DOHH2 (cell line): ENCODE results near the gene TBK1.
A peak's percentile ranks its signal among the peaks of the same experiment; 100 is the strongest.

Experiments
- H3F3A ChIP-seq: fragments of 200-600 bp; sonication (generic), shearing (Covaris generic); 2 replicates; pipeline ENCODE4 v1.6.0; 2016; ENCODE audit warnings: antibody characterized with exemption, mild to moderate bottlenecking; ENCODE audit not compliant: control insufficient read depth, insufficient read depth
- H3K27ac ChIP-seq: fragments of 200-600 bp; sonication (generic); 2 replicates; pipeline ENCODE4 v1.5.1; 2014; ENCODE audit warnings: low read depth, mild to moderate bottlenecking, low read length, moderate library complexity
- H3K27me3 ChIP-seq: fragments of 200-600 bp; sonication (generic); 2 replicates; pipeline ENCODE4 v1.6.1; 2014; ENCODE audit warnings: mild to moderate bottlenecking, low read length, mixed read lengths; ENCODE audit not compliant: control insufficient read depth
- H3K36me3 ChIP-seq: fragments of 200-600 bp; sonication (generic); 2 replicates; pipeline ENCODE4 v1.6.1; 2014; ENCODE audit warnings: mild to moderate bottlenecking, low read length, moderate library complexity, mixed read lengths; ENCODE audit not compliant: control insufficient read depth
- H3K4me1 ChIP-seq: fragments of 200-600 bp; sonication (generic); 2 replicates; pipeline ENCODE4 v1.6.1; 2014; ENCODE audit warnings: mild to moderate bottlenecking, low read length, mixed read lengths; ENCODE audit not compliant: control insufficient read depth
- H3K4me2 ChIP-seq: fragments of 200-600 bp; sonication (generic); 2 replicates; pipeline ENCODE4 v1.6.0; 2014; ENCODE audit warnings: mild to moderate bottlenecking, low read length, moderate library complexity
- H3K4me3 ChIP-seq: fragments of 200-600 bp; sonication (generic); 2 replicates; pipeline ENCODE4 v1.5.1; 2014; ENCODE audit warnings: mild to moderate bottlenecking, low read length, mixed read lengths
- H3K79me2 ChIP-seq: fragments of 200-600 bp; sonication (generic); 2 replicates; pipeline ENCODE4 v1.6.1; 2014; ENCODE audit warnings: mild to moderate bottlenecking, low read length, mixed read lengths; ENCODE audit not compliant: control insufficient read depth
- H3K9me2 ChIP-seq: fragments of 200-600 bp; sonication (generic); replicated peaks from 2 replicates; pipeline ENCODE4 v1.6.1; 2014; ENCODE audit warnings: mild to moderate bottlenecking, low read length, mixed read lengths; ENCODE audit not compliant: control insufficient read depth
- H3K9me3 ChIP-seq: fragments of 200-600 bp; sonication (generic); 2 replicates; pipeline ENCODE4 v1.6.1; 2014; ENCODE audit warnings: antibody characterized with exemption, low read length, mixed read lengths; ENCODE audit not compliant: control insufficient read depth, insufficient read depth
- H4K20me1 ChIP-seq: fragments of 200-600 bp; sonication (generic); 2 replicates; pipeline ENCODE4 v1.6.0; 2014; ENCODE audit warnings: low read depth, mild to moderate bottlenecking, antibody characterized with exemption, low read length, moderate library complexity; ENCODE audit not compliant: control insufficient read depth, insufficient read depth
- EZH2phosphoT487 ChIP-seq: fragments of 200-600 bp; sonication (generic); IDR thresholded peaks from 2 replicates; pipeline ENCODE4 v1.6.1; 2017; ENCODE audit warnings: borderline replicate concordance, mild to moderate bottlenecking, antibody characterized with exemption, low read length, moderate library complexity, mixed read lengths
- TF ChIP-seq, protein P1 (sequence below): fragments of 200-600 bp; sonication (generic); IDR thresholded peaks from one replicate; pipeline ENCODE4 v1.5.1; 2014; ENCODE audit warnings: antibody characterized with exemption, mild to moderate bottlenecking, low read depth, low read length; ENCODE audit not compliant: poor library complexity, severe bottlenecking

TBK1 gene

GRCh38 chr12:64459394-64459891, 7.5 kb downstream of the TBK1 start:
- Histone ChIP-seq H3K4me3 (peak overlapping the region; percentile 47), H3K36me3 (peaks cover 69% of the 10 kb centered on the region), H4K20me1 (0 out of 2 replicates have a peak, but pooled peaks cover 4% of the 10 kb centered on the region), H3K4me1 (peaks cover 34% of the 10 kb centered on the region), H3K27me3 (no peaks in the 10 kb centered on the region), H3K4me2 (peak overlapping the region; percentile 65), H3K79me2 (peaks cover 72% of the 10 kb centered on the region), H3K27ac (no peak overlapping the region), H3F3A (peaks cover 5% of the 10 kb centered on the region; the same call in 1 of the 2 replicates), H3K9me3 (no peaks in the 10 kb centered on the region), H3K9me2 (no peaks in the 10 kb centered on the region)
- TF ChIP-seq, protein P1, sequence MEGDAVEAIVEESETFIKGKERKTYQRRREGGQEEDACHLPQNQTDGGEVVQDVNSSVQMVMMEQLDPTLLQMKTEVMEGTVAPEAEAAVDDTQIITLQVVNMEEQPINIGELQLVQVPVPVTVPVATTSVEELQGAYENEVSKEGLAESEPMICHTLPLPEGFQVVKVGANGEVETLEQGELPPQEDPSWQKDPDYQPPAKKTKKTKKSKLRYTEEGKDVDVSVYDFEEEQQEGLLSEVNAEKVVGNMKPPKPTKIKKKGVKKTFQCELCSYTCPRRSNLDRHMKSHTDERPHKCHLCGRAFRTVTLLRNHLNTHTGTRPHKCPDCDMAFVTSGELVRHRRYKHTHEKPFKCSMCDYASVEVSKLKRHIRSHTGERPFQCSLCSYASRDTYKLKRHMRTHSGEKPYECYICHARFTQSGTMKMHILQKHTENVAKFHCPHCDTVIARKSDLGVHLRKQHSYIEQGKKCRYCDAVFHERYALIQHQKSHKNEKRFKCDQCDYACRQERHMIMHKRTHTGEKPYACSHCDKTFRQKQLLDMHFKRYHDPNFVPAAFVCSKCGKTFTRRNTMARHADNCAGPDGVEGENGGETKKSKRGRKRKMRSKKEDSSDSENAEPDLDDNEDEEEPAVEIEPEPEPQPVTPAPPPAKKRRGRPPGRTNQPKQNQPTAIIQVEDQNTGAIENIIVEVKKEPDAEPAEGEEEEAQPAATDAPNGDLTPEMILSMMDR, result no peak
- TF ChIP-seq EZH2phosphoT487, result no peak

DNA sequence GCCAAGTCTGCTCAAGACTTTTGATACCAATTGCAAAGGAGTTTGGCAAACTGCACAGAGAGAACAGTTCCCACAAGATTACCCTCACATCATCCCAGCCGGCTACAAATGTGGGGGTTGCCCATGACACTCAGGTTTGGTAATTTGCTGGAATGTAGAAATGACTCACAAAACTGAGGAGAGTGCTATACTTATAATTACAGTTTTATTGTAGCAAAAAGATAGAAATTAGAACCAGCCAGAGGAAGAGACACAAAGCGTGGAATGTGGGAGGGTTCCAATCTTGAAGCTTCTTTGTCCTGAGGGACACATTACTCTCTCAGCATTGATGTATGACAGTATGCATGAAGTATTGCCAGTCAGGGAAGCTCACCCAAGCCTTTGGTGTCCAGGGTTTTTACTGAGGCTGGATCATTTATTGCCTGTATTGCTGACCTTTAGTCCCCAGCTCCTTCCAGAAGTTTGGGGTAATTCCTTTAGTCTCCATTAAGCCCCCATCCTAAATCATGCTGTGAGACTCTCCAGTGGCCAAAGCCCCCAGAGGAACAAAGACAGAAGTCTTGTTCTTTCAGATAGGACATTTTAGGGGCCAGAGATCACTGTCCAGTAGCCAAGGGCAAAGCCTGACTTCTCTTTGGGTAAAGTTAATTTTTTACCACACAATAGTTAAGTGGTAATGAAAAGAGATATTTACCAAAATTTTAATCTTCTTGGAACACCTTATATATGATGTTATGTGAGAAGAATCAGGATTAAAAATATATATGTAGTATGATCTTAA, 9.9 kb downstream of the TBK1 start:
- peaks cover 50% of the 10 kb centered on the region for H3K79me2 ChIP-seq
- peaks cover 5% of the 10 kb centered on the region; the same call in 1 of the 2 replicates for H3F3A ChIP-seq
- no peak overlapping the region for H3K27ac ChIP-seq
- H3K4me1 ChIP-seq, result peaks cover 25% of the 10 kb centered on the region
- no peak overlapping the region for H3K4me3 ChIP-seq
- TF ChIP-seq EZH2phosphoT487, result no peak
- TF ChIP-seq, protein P1, result no peak
- no peaks in the 10 kb centered on the region for H3K27me3 ChIP-seq
- H4K20me1 ChIP-seq, result 0 out of 2 replicates have a peak, but pooled peaks cover 4% of the 10 kb centered on the region
- no peaks in the 10 kb centered on the region for H3K9me3 ChIP-seq
- no peak overlapping the region for H3K4me2 ChIP-seq
- H3K36me3 ChIP-seq, result peaks cover 76% of the 10 kb centered on the region
- H3K9me2 ChIP-seq, result no peaks in the 10 kb centered on the region

DNA sequence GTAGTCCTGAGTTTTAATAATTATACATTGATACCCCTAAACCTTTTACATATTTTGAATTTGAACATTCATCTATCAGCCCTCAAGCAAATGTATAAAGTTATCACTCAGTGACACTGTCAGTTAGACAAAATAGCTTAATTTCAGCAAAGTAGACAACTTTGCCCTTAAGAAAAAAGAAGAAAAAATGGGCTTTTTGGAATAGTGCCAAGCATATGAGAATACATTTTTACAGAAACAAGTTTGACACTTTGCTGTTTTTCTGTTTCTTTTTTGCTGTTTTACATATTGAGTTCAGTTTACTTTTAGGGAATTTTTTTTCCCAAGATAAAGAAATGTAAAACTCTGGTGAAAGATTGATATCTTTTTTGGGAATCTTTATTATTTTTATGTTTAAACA, 14.3 kb downstream of the TBK1 start:
- Histone ChIP-seq H3K79me2 (peaks cover 14% of the 10 kb centered on the region), H3K4me2 (no peak overlapping the region), H3K9me2 (no peaks in the 10 kb centered on the region), H3K4me3 (no peak overlapping the region), H3K27ac (no peak overlapping the region), H3K4me1 (no peaks in the 10 kb centered on the region), H3K9me3 (no peaks in the 10 kb centered on the region), H3K36me3 (peaks cover 84% of the 10 kb centered on the region), H3F3A (no peaks in the 10 kb centered on the region), H3K27me3 (no peaks in the 10 kb centered on the region), H4K20me1 (no peaks in the 10 kb centered on the region)
- TF ChIP-seq, protein P1, result no peak
- no peak for TF ChIP-seq EZH2phosphoT487
